HG03521 (cell line): Measurements from ENCODE around the gene LHFPL2.
"Not testable (repeated sequence)": the region's sequence is repeated elsewhere in the genome, so short reads cannot be mapped to it uniquely, and the experiment has no call there.

ENCODE experiments used
- ATAC-seq: cut with Tn5 transposase; IDR thresholded peaks from one replicate; pipeline ENCODE4 v1.9.1; 2021; ENCODE audit warnings: mild to moderate bottlenecking, moderate library complexity; ENCODE audit not compliant: unreplicated experiment

The LHFPL2 gene

GRCh38 chr5:78622302-78622971, 26.1 kb downstream of the LHFPL2 start:
- no peak for ATAC-seq

- no peak for ATAC-seq
Measured at GRCh38 chr5:78621291-78621738, 27.3 kb downstream of the LHFPL2 start.

- not testable (repeated sequence) for ATAC-seq
Measured at GRCh38 chr5:78620119-78620518, 28.5 kb downstream of the LHFPL2 start.

- ATAC-seq = no peak
Measured at GRCh38 chr5:78618303-78618702, 30.3 kb downstream of the LHFPL2 start.

GRCh38 chr5:78615697-78616096, 32.9 kb downstream of the LHFPL2 start:
- no peak for ATAC-seq

GRCh38 chr5:78614816-78615215, 33.8 kb downstream of the LHFPL2 start:
- ATAC-seq = no peak

GRCh38 chr5:78613756-78614155, 34.8 kb downstream of the LHFPL2 start:
- ATAC-seq = no peak

GRCh38 chr5:78613151-78613533, 35.4 kb downstream of the LHFPL2 start:
- ATAC-seq = no peak

- ATAC-seq = no peak
Measured at GRCh38 chr5:78612227-78613150, 36.1 kb downstream of the LHFPL2 start.

GRCh38 chr5:78611126-78611605, 37.4 kb downstream of the LHFPL2 start:
- ATAC-seq = no peak

- ATAC-seq = no peak
Measured at GRCh38 chr5:78610636-78611035, 37.9 kb downstream of the LHFPL2 start.

- ATAC-seq = no peak
Measured at GRCh38 chr5:78610163-78610583, 38.4 kb downstream of the LHFPL2 start.

GRCh38 chr5:78607864-78608263, 40.7 kb downstream of the LHFPL2 start:
- no peak for ATAC-seq

GRCh38 chr5:78606241-78606640, 42.3 kb downstream of the LHFPL2 start:
- no peak for ATAC-seq

- ATAC-seq = no peak
Measured at GRCh38 chr5:78605611-78606010, 43.0 kb downstream of the LHFPL2 start.

- no peak for ATAC-seq
Measured at GRCh38 chr5:78604689-78605285, 43.8 kb downstream of the LHFPL2 start.

GRCh38 chr5:78603636-78604175, 44.9 kb downstream of the LHFPL2 start:
- ATAC-seq = no peak

- ATAC-seq = no peak
Measured at GRCh38 chr5:78602400-78602799, 46.2 kb downstream of the LHFPL2 start.

GRCh38 chr5:78601559-78602314, 46.8 kb downstream of the LHFPL2 start:
- no peak for ATAC-seq

- ATAC-seq = no peak
Measured at GRCh38 chr5:78600687-78601414, 47.7 kb downstream of the LHFPL2 start.
